Peyer's patch (tissue), 4 donors: ENCODE measurements around the gene ARHGAP24.

Experiments
- CTCF ChIP-seq, 6 experiments: fragments of 450-650 bp in 4 of 6; fragments of 200-600 bp in 2 of 6; sonication (generic) in 1 of 6; IDR thresholded peaks; one replicate each; pipeline ENCODE4 v1.5.1; 2017 to 2019; ENCODE audit warnings: antibody characterized with exemption in 6 of 6, mild to moderate bottlenecking in 3 of 6, moderate library complexity in 1 of 6
- POLR2A ChIP-seq, 2 donors: fragments of 450-650 bp; IDR thresholded peaks; one replicate each; pipeline ENCODE4 v1.5.1; 2017; ENCODE audit warnings: antibody characterized with exemption in 2 of 2, mild to moderate bottlenecking in 2 of 2, moderate library complexity in 2 of 2

- no peak for TF ChIP-seq CTCF (IDR thresholded peaks at IDR 0.05)
- TF ChIP-seq POLR2A (IDR thresholded peaks at IDR 0.05), result no peak
These were observed 358.4 kb downstream of the ARHGAP24 start for GRCh38 chr4:85833302-85833701.
